ENCODE results near the gene SPATA20. TPM values are rescaled to one million over a fixed set of nuclear protein-coding genes. Genes with fewer than 3 reads are reported as not detected.

SPATA20 gene
- total RNA-seq, 1 donor: 18.9 TPM

DNA sequence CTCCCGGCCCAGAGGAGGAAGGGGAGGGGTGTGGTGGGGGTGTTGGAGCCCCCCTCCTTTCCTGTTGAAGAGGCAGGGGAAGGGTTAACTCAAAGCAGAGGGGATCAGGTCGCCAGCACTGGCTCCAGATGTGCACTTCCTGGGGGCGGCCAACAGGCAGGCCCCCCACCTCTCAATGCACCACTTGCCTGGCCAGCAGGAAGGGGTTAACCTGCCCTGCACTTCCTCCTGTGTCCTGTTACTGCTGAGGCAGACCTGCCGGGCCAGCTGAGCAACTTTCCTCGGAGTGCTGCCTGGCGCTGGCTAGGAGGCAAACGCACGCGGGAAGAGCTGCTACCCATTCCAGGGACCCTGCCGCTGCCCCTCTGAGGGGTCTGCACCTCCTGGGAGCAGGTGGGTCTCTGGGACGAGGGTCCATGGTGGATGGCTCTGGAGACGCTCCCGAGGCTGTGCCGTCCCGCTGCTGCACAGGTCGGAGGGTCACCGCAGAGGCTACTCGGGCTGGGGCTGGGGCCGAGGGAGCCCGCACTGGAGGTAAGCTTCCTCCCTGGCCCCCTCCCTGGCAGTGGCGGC, 14.4 kb upstream of the SPATA20 start, which contains the start of gene EPN3:
TSS of gene EPN3 (plus strand) at position 284 of the 573 bp plus-strand sequence. CDS start 3,822 bp downstream, outside the sequence.
- no peaks in the 10 kb centered on the region for H3K9me3 ChIP-seq (ENCODE audit: low read depth, low read length)
- peaks cover 18% of the 10 kb centered on the region for H3K4me1 ChIP-seq (ENCODE audit: insufficient read depth, low read length)
- no peak within 1 kb of the TSS for H3K4me3 ChIP-seq (ENCODE audit: low read length)
- peaks cover 32% of the 10 kb centered on the region for H3K27me3 ChIP-seq (ENCODE audit: insufficient read depth, low read length)

DNA sequence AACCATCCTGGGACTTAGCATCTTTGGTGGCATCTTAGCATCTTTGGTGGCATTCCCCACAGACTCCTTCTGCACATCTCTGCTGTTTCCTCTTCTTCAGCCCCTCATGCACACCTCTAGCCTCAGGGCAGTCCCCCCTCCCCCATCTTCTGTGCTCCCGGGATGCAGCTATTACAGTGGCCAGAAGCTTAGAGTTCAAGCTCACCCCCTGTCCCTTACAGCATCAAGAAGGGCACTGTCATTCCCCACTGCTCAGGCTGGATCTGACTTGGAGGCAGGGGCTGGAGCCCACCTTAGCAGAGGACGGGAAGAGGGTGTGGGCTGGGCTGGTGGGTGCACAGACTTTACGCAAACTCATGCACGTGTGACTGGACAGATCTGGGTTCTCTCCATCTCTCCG, 13.8 kb upstream of the SPATA20 start:
- H3K4me3 ChIP-seq (ENCODE audit: low read length): no peak overlapping the region
- no peaks in the 10 kb centered on the region for H3K9me3 ChIP-seq (ENCODE audit: low read depth, low read length)
- peaks cover 32% of the 10 kb centered on the region for H3K27me3 ChIP-seq (ENCODE audit: insufficient read depth, low read length)
- peaks cover 18% of the 10 kb centered on the region for H3K4me1 ChIP-seq (ENCODE audit: insufficient read depth, low read length)

DNA sequence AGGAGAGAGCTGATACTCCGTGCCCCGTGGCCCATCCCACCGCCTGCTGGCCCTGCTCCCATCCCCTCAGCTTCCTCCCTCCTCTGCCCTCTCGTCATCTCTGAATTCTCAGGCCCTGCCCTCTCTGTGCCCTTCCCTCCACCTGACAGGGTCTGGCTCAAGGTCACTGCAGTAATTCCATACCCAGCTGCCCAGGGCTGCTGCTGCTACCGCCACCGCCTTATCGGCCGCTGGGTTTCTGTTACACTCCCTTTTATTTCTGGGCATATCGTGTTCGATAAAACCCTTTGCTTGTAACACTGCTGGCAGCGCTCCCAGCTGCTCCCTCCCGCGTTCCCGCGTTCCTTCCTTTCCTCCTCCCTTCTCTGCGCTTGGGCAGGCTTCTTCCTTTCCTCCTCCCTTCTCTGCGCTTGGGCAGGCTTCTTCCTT, 13.2 kb upstream of the SPATA20 start:
- Histone ChIP-seq H3K4me3 (ENCODE audit: low read length) (no peak overlapping the region), H3K9me3 (ENCODE audit: low read depth, low read length) (no peaks in the 10 kb centered on the region), H3K4me1 (ENCODE audit: insufficient read depth, low read length) (peaks cover 18% of the 10 kb centered on the region), H3K27me3 (ENCODE audit: insufficient read depth, low read length) (peaks cover 32% of the 10 kb centered on the region)

DNA sequence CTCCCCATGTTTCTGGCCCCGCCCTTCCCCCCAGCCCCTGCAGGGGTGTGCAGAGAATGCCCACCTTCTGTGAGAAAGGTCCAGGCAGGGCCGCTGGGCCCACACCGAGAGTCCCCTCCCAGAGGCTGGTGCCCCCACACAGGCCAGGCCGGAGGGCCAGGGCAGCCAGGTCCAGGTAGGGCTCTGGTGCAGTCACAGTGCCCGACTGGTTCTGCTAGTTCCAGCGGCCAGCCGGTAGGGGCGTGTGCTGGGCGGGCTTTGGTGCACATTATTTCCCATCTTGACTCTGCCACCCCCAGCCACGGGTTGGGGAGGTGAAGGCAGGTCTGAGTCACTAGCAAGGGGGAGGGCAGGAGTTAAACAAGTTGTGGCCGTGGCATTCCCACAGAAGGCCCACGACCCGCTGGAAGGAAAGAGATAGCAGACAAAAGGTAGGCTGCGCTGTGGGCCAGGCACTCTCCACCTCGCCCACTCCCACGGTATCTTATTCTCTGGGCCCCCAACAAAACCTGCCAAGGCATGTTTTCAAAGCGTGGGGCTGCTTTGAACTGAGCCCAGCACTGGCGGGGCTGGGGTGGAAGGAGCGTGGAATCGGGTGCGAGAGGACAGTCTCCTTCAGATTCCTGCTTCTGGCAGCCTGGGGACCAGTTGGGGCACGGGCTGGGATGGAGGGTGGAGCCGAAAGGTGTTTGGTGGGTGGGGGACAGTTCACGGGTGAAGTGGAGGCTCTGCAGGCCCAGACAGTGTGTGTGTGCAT, 12.6 kb upstream of the SPATA20 start:
- Histone ChIP-seq H3K4me3 (ENCODE audit: low read length) (no peak overlapping the region), H3K4me1 (ENCODE audit: insufficient read depth, low read length) (peaks cover 18% of the 10 kb centered on the region), H3K27me3 (ENCODE audit: insufficient read depth, low read length) (peaks cover 32% of the 10 kb centered on the region), H3K9me3 (ENCODE audit: low read depth, low read length) (no peaks in the 10 kb centered on the region)

DNA sequence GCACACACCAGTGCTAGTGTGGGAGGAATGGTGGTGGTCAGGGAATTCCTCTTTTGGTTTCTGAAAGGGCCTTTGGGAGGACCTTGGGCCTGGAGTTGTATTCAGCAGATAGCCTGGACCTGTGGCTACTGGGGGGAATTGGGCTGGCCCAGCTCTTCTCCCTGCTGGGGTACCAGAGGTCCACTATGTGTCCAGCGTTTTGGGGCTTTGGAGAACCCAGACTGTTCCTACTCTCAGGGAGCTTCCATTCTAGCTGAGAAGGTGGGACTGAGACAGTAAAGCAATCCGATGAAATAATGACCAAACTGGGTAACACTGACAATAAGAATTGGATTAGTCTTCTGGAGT, 12.0 kb upstream of the SPATA20 start:
- no peak overlapping the region for H3K4me3 ChIP-seq (ENCODE audit: low read length)
- H3K27me3 ChIP-seq (ENCODE audit: insufficient read depth, low read length): peaks cover 32% of the 10 kb centered on the region
- no peaks in the 10 kb centered on the region for H3K9me3 ChIP-seq (ENCODE audit: low read depth, low read length)
- peaks cover 18% of the 10 kb centered on the region for H3K4me1 ChIP-seq (ENCODE audit: insufficient read depth, low read length)

DNA sequence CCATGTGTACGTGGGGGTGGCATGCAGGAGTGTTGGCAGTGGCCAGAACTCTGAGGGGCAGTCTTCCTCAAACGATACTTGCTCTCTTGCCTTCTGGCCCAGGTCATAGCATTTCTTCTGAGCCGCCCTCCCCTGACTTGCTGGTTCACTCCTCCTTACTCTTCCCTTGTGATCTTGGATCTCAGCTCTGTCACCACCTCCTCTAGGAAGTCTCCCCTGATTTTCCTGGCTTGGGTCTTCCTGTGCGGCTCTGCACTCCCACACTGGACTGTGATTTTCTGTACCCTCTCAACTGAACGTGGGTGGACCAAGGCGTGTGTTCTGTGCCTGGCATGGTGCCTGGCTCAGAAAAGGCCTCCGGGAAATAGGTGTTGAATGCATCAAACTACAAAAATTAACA, 11.6 kb upstream of the SPATA20 start:
- no peak overlapping the region for H3K4me3 ChIP-seq (ENCODE audit: low read length)
- no peaks in the 10 kb centered on the region for H3K9me3 ChIP-seq (ENCODE audit: low read depth, low read length)
- H3K4me1 ChIP-seq (ENCODE audit: insufficient read depth, low read length): peaks cover 18% of the 10 kb centered on the region
- H3K27me3 ChIP-seq (ENCODE audit: insufficient read depth, low read length): peaks cover 32% of the 10 kb centered on the region

DNA sequence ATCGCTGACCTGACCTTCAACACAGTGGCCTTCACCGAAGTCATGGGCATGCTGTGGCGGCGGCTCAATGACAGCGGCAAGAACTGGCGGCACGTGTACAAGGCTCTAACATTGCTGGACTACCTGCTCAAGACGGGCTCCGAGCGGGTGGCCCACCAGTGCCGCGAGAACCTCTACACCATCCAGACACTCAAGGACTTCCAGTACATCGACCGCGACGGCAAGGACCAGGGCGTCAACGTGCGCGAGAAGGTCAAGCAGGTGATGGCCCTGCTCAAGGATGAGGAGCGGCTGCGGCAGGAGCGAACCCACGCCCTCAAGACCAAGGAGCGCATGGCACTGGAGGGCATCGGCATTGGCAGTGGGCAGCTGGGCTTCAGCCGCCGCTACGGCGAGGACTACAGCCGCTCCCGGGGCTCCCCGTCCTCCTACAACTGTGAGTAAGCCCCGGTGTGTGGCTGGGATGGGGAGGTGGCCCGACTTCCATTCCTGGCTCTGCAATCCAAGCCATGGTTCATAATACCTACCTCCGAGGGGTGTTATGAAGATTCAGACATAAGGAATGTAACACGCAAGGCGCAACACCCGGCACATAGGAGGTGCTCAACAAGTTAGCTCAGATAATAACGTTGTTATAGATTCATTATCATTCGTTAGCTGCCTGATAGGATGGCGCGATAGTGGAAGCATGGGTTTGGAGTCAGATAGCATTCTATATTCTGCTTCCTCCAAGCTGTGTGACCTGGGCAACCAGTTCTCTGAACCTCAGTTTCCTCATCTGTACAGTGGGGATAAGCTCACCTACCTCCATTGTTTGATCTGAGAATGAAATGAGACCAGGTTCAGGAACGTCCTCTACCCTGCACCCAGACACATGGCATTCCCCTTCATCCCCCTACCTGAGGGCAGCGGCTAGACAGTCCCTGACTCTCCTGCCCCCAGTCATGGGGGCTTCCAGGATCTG, 10.0 kb upstream of the SPATA20 start:
- Histone ChIP-seq H3K4me1 (ENCODE audit: insufficient read depth, low read length) (peaks cover 14% of the 10 kb centered on the region), H3K4me3 (ENCODE audit: low read length) (no peak overlapping the region), H3K27me3 (ENCODE audit: insufficient read depth, low read length) (peaks cover 22% of the 10 kb centered on the region), H3K9me3 (ENCODE audit: low read depth, low read length) (no peaks in the 10 kb centered on the region)

DNA sequence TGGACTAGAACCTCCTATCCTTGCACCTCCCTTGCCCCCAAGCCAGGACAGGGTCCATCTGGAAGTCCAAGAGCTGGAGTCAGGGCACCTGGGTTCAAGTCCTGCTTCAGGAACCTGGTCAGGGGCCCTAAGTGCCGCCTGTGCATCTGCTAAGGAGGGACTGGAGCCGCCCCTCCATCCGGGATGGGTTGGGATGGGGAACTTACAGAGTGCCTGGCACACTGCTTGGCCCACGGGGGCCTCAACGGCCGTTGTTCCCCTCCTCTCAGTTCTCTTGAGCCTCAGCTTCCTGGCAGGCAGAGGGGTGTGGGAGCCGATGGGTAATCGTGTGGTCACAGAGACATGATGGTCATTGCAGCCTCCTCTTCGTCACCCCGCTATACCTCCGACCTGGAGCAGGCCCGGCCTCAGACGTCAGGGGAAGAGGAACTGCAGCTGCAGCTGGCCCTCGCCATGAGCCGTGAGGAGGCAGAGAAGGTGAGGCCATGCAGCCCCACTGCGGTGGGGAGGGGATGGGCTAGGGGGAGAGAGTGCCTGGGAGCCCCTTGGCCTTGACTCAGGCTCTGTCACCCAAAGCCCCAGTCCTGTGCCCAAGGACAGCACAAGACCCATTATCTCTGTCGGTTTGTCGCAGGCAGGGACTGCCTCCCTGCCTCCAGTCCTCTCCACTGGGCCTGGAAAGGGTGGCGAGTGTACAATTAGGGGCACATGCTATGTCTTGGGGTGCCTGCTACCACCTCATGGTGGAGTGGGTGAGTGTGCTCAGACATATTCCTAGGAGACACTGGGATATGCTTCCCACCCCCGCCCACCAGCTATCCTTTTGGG, 9.0 kb upstream of the SPATA20 start:
- peaks cover 15% of the 10 kb centered on the region for H3K4me1 ChIP-seq (ENCODE audit: insufficient read depth, low read length)
- no peaks in the 10 kb centered on the region for H3K9me3 ChIP-seq (ENCODE audit: low read depth, low read length)
- H3K27me3 ChIP-seq (ENCODE audit: insufficient read depth, low read length): peaks cover 12% of the 10 kb centered on the region
- H3K4me3 ChIP-seq (ENCODE audit: low read length): no peak overlapping the region

DNA sequence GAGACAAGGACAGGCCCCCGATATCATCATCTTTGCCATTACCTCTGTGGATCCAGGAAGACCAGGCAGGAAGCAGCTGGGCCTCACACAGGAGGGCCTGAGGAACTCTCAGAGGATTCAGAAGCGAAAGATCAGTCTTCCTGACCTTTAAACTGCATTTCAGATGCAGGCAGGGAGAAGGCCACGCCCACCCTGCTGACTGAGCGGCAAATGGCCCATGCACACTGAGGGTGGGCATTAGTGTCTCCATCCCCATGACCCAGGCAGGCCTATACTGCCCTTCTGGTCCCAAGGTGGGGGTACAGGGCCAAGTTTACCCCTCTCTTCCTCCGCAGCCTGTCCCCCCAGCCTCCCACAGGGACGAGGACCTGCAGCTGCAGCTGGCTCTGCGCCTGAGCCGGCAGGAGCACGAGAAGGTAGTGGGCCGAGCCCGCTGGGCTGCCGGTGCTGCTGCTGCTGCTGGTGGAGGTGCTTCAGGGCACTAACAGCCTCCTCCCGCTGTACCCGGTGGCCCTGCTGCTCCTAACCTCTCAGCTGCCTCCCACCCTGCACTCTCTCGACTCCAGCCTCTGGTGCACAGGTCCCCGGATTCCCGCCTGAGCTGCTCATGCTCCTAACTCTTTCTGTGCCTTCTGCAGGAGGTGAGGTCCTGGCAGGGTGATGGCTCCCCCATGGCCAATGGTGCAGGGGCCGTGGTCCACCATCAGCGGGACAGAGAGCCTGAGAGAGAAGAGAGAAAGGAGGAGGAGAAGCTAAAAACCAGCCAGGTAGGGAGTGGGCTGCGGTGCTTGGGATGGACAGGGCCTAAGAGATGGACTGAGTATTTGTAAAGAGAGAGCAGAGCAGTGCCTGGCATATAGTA, 8.2 kb upstream of the SPATA20 start:
- Histone ChIP-seq H3K27me3 (ENCODE audit: insufficient read depth, low read length) (peaks cover 5% of the 10 kb centered on the region), H3K9me3 (ENCODE audit: low read depth, low read length) (no peaks in the 10 kb centered on the region), H3K4me3 (ENCODE audit: low read length) (no peak overlapping the region), H3K4me1 (ENCODE audit: insufficient read depth, low read length) (peaks cover 16% of the 10 kb centered on the region)

DNA sequence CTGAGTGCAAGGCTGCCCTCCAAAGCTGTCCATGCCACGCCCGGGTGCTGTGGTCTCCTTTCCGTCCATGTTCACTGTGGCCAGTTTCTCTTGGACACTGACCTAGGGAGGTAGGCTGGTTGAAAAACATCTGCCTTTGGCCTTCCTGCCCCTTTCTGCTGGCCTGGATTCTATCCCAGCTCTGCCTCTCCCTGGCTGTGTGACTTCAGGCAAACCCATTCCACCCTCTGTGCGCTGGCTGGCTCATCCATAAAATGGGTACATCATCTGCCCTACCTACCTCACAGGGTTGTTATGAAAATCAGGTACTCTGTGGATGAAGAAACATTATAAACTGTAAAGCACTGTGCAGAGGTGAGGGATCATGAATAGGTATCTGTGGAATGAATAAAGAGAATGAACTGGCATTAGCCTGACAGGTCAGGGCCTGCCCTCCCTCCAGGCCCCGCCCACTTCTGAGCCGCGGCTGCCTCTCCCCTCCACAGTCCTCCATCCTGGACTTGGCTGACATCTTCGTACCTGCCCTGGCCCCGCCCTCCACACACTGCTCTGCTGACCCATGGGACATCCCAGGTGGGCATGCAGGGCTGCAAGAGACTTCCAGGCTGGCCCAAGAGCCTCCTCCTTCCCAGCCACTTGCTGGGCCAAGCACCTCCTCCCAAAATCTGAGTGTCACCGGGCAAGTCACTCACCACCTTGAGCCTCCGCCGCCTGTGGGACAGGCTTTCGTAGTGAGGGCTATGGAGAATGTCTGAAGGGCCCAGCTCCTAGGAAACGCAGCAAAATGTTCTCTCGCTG, 7.0 kb upstream of the SPATA20 start:
- peaks cover 16% of the 10 kb centered on the region for H3K4me1 ChIP-seq (ENCODE audit: insufficient read depth, low read length)
- H3K9me3 ChIP-seq (ENCODE audit: low read depth, low read length): no peaks in the 10 kb centered on the region
- no peak overlapping the region for H3K4me3 ChIP-seq (ENCODE audit: low read length)
- H3K27me3 ChIP-seq (ENCODE audit: insufficient read depth, low read length): no peaks in the 10 kb centered on the region

DNA sequence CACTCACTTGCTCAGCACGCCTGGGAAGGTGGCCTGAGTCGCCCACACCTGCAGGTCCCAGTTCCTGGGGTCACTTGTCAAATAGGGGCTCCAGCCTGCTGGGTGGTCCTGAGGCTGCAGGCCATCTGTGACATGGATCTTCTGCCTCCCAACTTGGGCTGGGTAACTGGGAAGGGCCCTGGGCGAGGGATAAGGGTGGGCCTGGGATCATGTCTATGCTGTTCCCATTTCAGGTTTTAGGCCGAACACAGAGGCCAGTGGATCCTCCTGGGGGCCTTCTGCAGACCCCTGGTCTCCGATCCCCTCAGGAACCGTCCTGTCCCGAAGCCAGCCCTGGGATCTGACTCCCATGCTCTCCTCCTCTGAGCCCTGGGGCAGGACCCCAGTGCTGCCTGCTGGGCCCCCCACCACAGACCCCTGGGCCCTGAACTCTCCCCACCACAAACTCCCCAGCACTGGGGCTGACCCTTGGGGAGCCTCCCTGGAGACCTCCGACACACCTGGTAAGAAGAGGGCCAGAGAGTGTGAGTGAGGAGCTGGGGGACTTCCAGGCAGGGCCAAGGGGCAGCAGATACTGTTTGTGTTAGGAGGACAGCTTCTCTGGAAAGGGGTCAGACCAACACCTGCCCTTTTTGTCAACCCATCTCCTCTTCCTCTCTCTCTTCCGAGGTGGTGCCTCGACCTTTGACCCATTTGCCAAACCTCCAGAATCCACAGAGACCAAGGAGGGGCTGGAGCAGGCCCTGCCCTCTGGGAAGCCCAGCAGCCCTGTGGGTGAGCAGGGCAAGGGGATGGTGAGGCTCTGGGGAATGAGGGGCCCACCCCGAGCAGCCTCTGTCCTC, 6.2 kb upstream of the SPATA20 start:
- Histone ChIP-seq H3K27me3 (ENCODE audit: insufficient read depth, low read length) (no peaks in the 10 kb centered on the region), H3K4me3 (ENCODE audit: low read length) (no peak overlapping the region), H3K9me3 (ENCODE audit: low read depth, low read length) (no peaks in the 10 kb centered on the region), H3K4me1 (ENCODE audit: insufficient read depth, low read length) (peaks cover 16% of the 10 kb centered on the region)

DNA sequence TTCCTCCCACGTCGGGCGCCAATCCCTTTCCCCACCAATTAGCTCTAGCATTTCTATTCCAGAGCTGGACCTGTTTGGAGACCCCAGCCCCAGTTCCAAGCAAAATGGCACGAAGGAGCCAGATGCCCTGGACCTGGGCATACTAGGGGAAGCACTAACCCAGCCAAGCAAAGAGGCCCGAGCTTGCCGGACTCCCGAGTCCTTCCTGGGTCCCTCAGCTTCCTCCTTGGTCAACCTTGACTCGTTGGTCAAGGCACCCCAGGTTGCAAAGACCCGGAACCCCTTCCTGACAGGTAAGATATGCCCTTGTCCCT, 5.6 kb upstream of the SPATA20 start:
- peaks cover 16% of the 10 kb centered on the region for H3K4me1 ChIP-seq (ENCODE audit: insufficient read depth, low read length)
- H3K27me3 ChIP-seq (ENCODE audit: insufficient read depth, low read length): no peaks in the 10 kb centered on the region
- H3K4me3 ChIP-seq (ENCODE audit: low read length): peak overlapping the region; percentile 48
- H3K9me3 ChIP-seq (ENCODE audit: low read depth, low read length): no peaks in the 10 kb centered on the region

All from mononuclear cell (primary cell).